ENCODE data around the gene WNT2.
"Not testable (repeated sequence)": the region's sequence is repeated elsewhere in the genome, so short reads cannot be mapped to it uniquely, and the experiment has no call there.

WNT2 gene

GRCh38 chr7:117302396-117302795 is 20.5 kb downstream of the WNT2 start:
- DNase-seq, result no peak

- DNase-seq, result not testable (repeated sequence)
Measured at GRCh38 chr7:117300506-117300905, 22.4 kb downstream of the WNT2 start.

GRCh38 chr7:117297606-117298005 is 25.3 kb downstream of the WNT2 start:
- no peak for DNase-seq

- no peak for DNase-seq
Measured at GRCh38 chr7:117296066-117296465, 26.8 kb downstream of the WNT2 start.

GRCh38 chr7:117285826-117286225 is 37.0 kb downstream of the WNT2 start:
- no peak for DNase-seq

GRCh38 chr7:117284692-117285091 is 38.2 kb downstream of the WNT2 start:
- no peak for DNase-seq

- no peak for DNase-seq
Measured at GRCh38 chr7:117283779-117284178, 39.1 kb downstream of the WNT2 start.

GRCh38 chr7:117283371-117283770 is 39.5 kb downstream of the WNT2 start:
- peak; percentile 4 for DNase-seq

GRCh38 chr7:117282239-117282812 is 40.5 kb downstream of the WNT2 start:
- no peak for DNase-seq

GRCh38 chr7:117281562-117281961 is 41.3 kb downstream of the WNT2 start:
- no peak for DNase-seq

- no peak for DNase-seq
Measured at GRCh38 chr7:117279931-117280557, 42.8 kb downstream of the WNT2 start.

GRCh38 chr7:117279203-117279602 is 43.7 kb downstream of the WNT2 start:
- DNase-seq, result no peak

- no peak for DNase-seq
Measured at GRCh38 chr7:117278040-117278439, 44.8 kb downstream of the WNT2 start.

GRCh38 chr7:117277576-117277975 is 45.3 kb downstream of the WNT2 start:
- DNase-seq, result no peak

GRCh38 chr7:117274951-117275350 is 47.9 kb downstream of the WNT2 start:
- DNase-seq, result no peak

- DNase-seq, result no peak
Measured at GRCh38 chr7:117273814-117274225, 49.0 kb downstream of the WNT2 start.

- DNase-seq, result no peak
Measured at GRCh38 chr7:117273325-117273724, 49.5 kb downstream of the WNT2 start.

- DNase-seq, result no peak
Measured at GRCh38 chr7:117272017-117272759, 50.7 kb downstream of the WNT2 start.

- no peak for DNase-seq
Measured at GRCh38 chr7:117271566-117271965, 51.3 kb downstream of the WNT2 start.

GRCh38 chr7:117270371-117270770 is 52.5 kb downstream of the WNT2 start:
- DNase-seq, result no peak

- DNase-seq, result peak; percentile 32
Measured at GRCh38 chr7:117269886-117270285, 53.0 kb downstream of the WNT2 start.

- peak; percentile 64 for DNase-seq
Measured at GRCh38 chr7:117269417-117269816, 53.4 kb downstream of the WNT2 start.

GRCh38 chr7:117264716-117265115 is 58.1 kb downstream of the WNT2 start:
- DNase-seq, result no peak

GRCh38 chr7:117262546-117262945 is 60.3 kb downstream of the WNT2 start:
- DNase-seq, result no peak
